HG03521 (cell line): ENCODE data around the gene STAP1.

ENCODE experiments used
- ATAC-seq: cut with Tn5 transposase; IDR thresholded peaks from one replicate; pipeline ENCODE4 v1.9.1; 2021; ENCODE audit warnings: mild to moderate bottlenecking, moderate library complexity; ENCODE audit not compliant: unreplicated experiment

The STAP1 gene

GRCh38 chr4:67555447-67555846 lies 3.1 kb upstream of the STAP1 start:
- ATAC-seq: no peak

GRCh38 chr4:67556436-67556835 lies 2.1 kb upstream of the STAP1 start:
- no peak for ATAC-seq

GRCh38 chr4:67565284-67565683 lies 6.8 kb downstream of the STAP1 start:
- no peak for ATAC-seq

- no peak for ATAC-seq
These were observed 7.8 kb downstream of the STAP1 start for GRCh38 chr4:67566335-67566734.

- no peak for ATAC-seq
These were observed 10.3 kb downstream of the STAP1 start for GRCh38 chr4:67568820-67569219.

GRCh38 chr4:67570537-67570936 lies 12.0 kb downstream of the STAP1 start:
- no peak for ATAC-seq

GRCh38 chr4:67571975-67572374 lies 13.4 kb downstream of the STAP1 start:
- no peak for ATAC-seq

- no peak for ATAC-seq
These were observed 14.7 kb downstream of the STAP1 start for GRCh38 chr4:67573193-67573592.

- ATAC-seq: peak; percentile 95
These were observed 16.9 kb downstream of the STAP1 start for GRCh38 chr4:67575232-67576058.

- no peak for ATAC-seq
These were observed 17.5 kb downstream of the STAP1 start for GRCh38 chr4:67576059-67576466.

GRCh38 chr4:67576538-67576937 lies 18.0 kb downstream of the STAP1 start:
- ATAC-seq: peak; percentile 31

- ATAC-seq: no peak
These were observed 22.1 kb downstream of the STAP1 start for GRCh38 chr4:67580577-67580976.

- peak; percentile 34 for ATAC-seq
These were observed 22.8 kb downstream of the STAP1 start for GRCh38 chr4:67581208-67581857.

GRCh38 chr4:67581913-67582312 lies 23.4 kb downstream of the STAP1 start:
- ATAC-seq: no peak

GRCh38 chr4:67584496-67584895 lies 26.0 kb downstream of the STAP1 start:
- ATAC-seq: no peak

- ATAC-seq: no peak
These were observed 28.6 kb downstream of the STAP1 start for GRCh38 chr4:67587156-67587555.

GRCh38 chr4:67593741-67594175 lies 35.2 kb downstream of the STAP1 start:
- ATAC-seq: no peak

GRCh38 chr4:67603310-67604028 lies 44.9 kb downstream of the STAP1 start:
- no peak for ATAC-seq

GRCh38 chr4:67604029-67604381 lies 45.5 kb downstream of the STAP1 start:
- ATAC-seq: no peak

- ATAC-seq: no peak
These were observed 46.2 kb downstream of the STAP1 start for GRCh38 chr4:67604749-67605148.

GRCh38 chr4:67608027-67608426 lies 49.5 kb downstream of the STAP1 start:
- ATAC-seq: no peak

- no peak for ATAC-seq
These were observed 55.7 kb downstream of the STAP1 start for GRCh38 chr4:67614186-67614585.
